Rectal smooth muscle tissue (tissue), 1 donor: ENCODE results near the gene HPCAL1.
"Not testable (repeated sequence)": the region's sequence is repeated elsewhere in the genome, so short reads cannot be mapped to it uniquely, and the experiment has no call there.

Experiments used
- H3K27ac ChIP-seq: one replicate; pipeline ENCODE4 v1.7.0; 2013; ENCODE audit warnings: low read depth, low read length, inconsistent platforms
- H3K27me3 ChIP-seq: one replicate; pipeline ENCODE4 v1.7.0; 2013; ENCODE audit warnings: low read length; ENCODE audit not compliant: control insufficient read depth, insufficient read depth
- H3K36me3 ChIP-seq: one replicate; pipeline ENCODE4 v1.7.0; 2013; ENCODE audit warnings: low read length; ENCODE audit not compliant: control insufficient read depth, insufficient read depth
- H3K4me1 ChIP-seq: one replicate; pipeline ENCODE4 v1.7.0; 2013; ENCODE audit warnings: low read length; ENCODE audit not compliant: control insufficient read depth, insufficient read depth
- H3K4me3 ChIP-seq: one replicate; pipeline ENCODE4 v1.7.0; 2013; ENCODE audit warnings: low read length
- H3K9ac ChIP-seq: one replicate; pipeline ENCODE4 v1.7.0; 2013; ENCODE audit warnings: low read length

Gene HPCAL1

DNA sequence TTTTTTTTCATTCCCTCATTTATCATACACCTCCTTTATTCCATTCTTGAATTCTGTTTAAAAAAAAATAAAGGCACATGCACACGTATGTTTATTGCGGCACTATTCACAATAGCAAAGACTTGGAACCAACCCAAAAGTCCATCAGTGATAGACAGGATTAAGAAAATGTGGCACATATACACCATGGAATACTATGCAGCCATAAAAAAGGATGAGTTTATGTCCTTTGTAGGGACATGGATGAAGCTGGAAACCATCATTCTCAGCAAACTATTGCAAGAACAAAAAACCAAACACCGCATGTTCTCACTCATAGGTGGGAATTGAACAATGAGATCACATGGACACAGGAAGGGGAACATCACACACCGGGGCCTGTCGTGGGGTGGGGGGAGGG lies 39.2 kb upstream of the HPCAL1 start:
- H3K9ac ChIP-seq, H3K27ac ChIP-seq, H3K27me3 ChIP-seq, H3K4me3 ChIP-seq, H3K36me3 ChIP-seq, H3K4me1 ChIP-seq: not testable (repeated sequence)

DNA sequence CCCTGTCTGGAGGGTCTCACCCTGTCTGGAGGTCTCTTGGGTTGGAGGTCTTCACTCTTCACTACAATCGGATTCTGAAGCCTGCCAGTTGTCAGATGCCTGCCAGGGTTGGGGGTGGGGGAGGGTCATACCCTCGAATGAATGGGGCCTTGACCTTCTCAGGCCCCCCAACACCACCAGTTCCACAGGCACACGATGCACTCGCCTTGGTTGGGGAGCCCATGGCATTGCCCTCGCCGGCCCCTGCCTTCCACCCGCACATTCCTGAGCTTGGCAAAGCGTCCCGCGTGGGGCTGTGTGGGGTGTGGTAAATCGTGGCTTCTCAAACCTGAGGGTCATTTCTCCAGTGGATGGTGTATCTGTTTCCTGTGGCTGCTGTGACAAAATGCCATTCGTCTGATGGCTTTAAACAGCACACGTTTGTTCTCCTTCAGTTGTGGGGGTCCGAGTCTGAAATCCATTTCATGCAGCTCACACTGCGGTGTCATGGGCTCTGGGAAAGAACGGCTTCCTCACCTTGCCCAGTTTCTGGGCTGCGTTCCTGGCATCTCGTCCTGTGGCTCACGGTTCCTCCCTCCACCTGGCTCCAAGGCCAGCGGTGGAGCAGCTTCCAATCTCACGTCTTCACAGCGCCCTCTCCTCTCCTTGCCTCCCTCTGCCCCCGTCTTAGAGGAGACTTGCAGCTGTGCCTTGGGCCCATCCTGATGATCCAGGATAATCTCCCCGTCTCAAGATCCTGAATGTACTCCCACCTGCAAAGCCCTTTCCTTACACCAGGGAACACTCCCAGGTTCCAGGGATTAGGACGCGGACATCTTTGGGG lies 38.0 kb upstream of the HPCAL1 start:
- H3K27ac ChIP-seq = no peak overlapping the region
- H3K4me3 ChIP-seq = no peak overlapping the region
- no peak overlapping the region for H3K9ac ChIP-seq
- H3K27me3 ChIP-seq = no peaks in the 10 kb centered on the region
- H3K36me3 ChIP-seq = no peaks in the 10 kb centered on the region
- no peaks in the 10 kb centered on the region for H3K4me1 ChIP-seq

DNA sequence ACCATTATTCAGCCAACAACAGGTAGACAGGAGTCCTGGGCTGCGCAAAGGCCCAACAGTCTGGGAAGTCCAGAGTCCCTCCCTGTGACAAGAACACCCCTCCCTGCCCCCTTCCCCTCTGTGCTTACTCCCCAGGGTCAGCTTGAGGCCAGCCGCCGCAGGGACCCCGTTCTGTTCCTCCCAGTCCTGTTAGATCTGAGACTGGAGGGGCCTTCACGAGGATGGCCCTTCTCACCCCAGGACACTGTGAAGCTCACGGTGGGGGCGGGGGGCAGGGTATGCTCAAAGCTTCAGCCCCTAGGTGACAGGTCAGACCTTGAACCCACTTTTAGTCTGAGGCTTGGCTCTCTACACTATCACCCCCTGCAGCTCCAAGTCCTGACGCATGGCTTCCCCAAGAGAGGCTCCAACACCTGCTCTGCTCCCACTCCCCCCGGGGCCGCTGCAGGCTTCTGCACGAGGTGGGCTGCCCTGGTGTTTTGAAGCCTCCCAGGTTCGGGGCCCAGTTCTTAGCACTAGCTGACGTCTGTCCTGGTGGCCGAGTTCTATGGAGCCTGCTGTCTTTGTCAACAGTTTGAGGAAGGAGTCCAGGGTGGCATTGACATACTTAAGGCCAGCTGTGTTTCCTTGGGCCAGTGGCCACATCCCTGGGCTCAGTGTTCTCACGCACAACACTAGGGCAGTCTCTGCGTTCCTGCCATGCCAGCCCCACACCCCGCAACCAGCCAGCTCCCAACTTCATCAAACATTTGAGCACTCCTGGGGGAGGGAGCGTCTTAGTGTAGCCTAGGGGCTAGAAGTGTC lies 37.2 kb upstream of the HPCAL1 start:
- H3K27me3 ChIP-seq = no peaks in the 10 kb centered on the region
- no peak overlapping the region for H3K9ac ChIP-seq
- no peaks in the 10 kb centered on the region for H3K36me3 ChIP-seq
- no peak overlapping the region for H3K27ac ChIP-seq
- no peaks in the 10 kb centered on the region for H3K4me1 ChIP-seq
- H3K4me3 ChIP-seq = no peak overlapping the region

DNA sequence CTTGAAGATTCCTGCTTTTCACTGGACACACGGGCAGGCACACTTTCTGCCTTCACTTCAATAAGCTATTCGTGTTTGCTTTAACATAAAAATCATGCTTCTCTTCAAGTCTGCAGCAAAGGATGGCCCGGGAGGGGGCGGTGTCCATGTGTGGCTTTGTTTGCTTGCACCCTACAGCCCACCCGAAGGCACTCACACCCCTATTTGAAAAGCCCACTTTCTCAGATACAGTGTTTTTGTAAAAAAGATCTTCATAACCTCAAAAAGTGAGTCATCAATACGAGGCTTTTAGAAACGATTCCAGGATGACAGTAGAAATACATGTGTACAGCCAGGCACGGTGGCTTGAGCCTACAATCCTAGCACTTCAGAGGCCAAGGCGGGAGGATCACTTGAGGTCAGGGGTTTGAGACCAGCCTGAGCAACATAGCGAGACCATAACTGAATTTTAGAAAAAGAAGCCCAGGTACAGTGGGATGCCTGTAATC lies 36.5 kb upstream of the HPCAL1 start:
- Histone ChIP-seq H3K27me3 (no peaks in the 10 kb centered on the region), H3K27ac (no peak overlapping the region), H3K4me1 (no peaks in the 10 kb centered on the region), H3K4me3 (no peak overlapping the region), H3K9ac (no peak overlapping the region), H3K36me3 (no peaks in the 10 kb centered on the region)

DNA sequence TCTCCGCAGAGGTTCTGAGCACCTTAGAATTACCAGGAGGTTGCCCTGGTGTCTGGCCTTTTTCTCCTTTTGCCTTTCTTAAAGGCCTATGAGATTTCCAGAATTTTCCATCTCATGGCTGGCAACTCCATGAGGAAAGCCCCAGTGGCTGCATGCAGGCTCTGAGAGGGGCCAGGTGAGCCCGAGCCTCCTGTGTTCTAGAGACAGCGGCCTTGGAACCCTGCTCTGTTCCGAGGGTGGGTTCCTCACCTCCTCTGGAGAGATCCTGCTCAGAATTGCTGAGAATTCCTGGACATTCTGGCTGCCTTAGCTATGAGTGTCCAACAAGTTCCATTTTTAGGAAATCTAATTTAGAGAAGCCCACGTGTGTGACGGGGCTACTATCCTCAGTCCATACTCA lies 35.7 kb upstream of the HPCAL1 start:
- Histone ChIP-seq H3K27me3 (no peaks in the 10 kb centered on the region), H3K9ac (no peak overlapping the region), H3K36me3 (no peaks in the 10 kb centered on the region), H3K4me3 (no peak overlapping the region), H3K27ac (no peak overlapping the region), H3K4me1 (no peaks in the 10 kb centered on the region)

DNA sequence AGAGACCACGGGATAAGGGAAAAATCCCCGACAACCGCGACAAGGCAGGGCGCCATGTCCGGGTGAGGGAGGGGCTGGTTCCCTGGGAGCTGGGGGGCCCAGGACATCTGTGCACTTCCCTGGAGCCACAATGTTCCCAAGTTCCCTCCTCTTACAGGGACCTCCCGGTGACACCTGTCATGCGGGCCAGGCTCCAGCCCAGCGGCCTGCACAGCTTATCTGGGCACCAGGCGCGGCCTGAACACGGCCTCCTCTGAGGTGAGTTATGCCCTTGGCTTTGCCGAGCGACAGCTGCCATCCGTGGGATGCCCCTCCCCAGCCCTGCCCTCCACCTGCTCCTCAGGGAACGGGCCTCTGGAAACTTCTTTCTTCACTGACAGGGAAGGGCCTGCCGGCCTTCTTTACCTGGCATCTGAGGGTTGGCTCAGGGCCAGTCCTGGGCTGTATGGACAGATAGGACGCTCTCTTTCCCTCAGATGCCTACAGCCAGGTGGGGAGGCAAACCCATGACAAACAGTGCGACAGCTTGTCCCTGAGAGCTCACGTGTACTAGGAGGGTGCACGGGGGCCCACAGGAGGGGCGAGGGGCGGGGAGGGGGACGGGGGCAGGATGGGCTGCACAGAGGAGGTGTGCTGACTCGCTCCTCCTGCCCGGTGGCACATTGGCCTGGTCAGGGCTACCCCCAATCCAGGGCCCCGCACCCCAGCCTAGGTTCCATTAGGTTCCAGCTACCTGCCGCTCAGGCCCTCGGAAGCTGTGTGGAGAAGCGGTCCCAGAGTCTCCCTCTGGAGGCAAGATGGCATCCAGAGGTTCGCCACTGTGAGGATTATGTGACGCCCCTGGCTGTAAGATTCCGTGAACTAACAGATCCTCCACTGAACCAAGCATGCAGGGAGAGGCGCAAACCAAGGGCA lies 34.9 kb upstream of the HPCAL1 start:
- H3K4me3 ChIP-seq = no peak overlapping the region
- H3K27ac ChIP-seq = no peak overlapping the region
- no peaks in the 10 kb centered on the region for H3K27me3 ChIP-seq
- no peak overlapping the region for H3K9ac ChIP-seq
- H3K4me1 ChIP-seq = no peaks in the 10 kb centered on the region
- H3K36me3 ChIP-seq = no peaks in the 10 kb centered on the region

DNA sequence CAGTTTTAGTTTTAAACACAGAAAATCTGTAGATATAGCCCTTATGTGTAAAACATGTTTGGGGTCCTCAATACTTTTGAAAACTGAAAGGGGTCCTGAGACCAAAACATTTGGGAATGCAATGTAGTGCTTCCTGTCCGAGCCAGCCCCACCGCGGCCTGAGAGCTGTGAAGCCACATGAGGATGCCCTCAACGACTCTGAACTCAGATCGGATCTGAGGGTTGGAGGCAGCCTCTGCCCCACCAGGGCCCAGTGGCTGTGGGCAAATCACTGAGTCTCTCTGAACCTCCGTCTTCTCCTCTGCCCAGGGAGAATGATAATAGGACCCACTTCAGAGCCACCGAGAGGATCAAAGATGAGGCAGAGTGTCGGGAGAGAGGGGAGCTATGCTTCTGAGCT lies 33.4 kb upstream of the HPCAL1 start:
- Histone ChIP-seq H3K36me3 (no peaks in the 10 kb centered on the region), H3K27me3 (no peaks in the 10 kb centered on the region), H3K27ac (no peak overlapping the region), H3K4me3 (no peak overlapping the region), H3K9ac (no peak overlapping the region), H3K4me1 (no peaks in the 10 kb centered on the region)

DNA sequence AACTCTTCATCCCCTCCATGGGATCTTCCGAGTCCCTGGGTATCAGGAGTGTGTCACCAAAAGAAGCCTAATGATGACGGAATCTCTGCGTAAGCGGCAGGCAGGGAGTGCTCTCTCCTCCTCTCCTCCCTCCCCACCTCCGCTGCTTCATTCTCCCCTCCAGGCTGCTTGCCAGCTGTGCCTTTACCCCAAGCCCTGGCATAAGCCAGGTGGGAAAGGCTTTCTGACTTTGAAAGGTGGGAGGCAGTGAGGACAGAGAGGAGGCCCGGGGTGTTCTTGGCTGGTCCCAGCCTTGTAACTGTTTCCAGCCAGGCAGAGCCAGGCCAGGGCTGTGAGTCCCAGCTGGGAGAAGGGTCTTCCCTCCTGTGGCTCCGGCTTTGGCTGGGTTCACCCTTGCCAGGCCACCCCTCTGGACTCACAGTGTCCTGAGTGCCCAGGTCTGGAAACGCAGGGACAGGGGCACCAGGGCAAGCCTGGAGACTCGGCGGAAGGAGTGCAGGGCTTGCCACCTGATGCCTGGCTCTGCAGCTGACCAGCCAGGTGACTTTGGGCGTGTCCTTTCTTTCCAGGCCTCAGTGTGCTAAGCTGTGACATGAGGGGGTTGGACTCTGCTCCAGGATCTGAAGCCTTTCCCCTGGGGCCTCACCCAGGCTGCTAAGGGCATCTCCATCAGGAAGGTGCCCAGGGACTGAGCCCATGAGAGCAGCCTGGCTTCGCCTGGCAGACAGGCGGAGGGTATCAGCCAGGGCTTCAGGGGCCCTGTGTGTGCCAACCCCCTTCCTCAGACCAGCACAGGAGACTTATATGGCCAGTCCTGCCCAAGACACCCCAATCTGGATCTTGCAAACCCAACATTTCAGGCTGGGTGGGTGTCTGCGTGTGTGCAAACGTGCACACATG lies 32.7 kb upstream of the HPCAL1 start:
- no peaks in the 10 kb centered on the region for H3K27me3 ChIP-seq
- H3K4me3 ChIP-seq = no peak overlapping the region
- no peak overlapping the region for H3K9ac ChIP-seq
- H3K36me3 ChIP-seq = no peaks in the 10 kb centered on the region
- H3K27ac ChIP-seq = no peak overlapping the region
- H3K4me1 ChIP-seq = no peaks in the 10 kb centered on the region

DNA sequence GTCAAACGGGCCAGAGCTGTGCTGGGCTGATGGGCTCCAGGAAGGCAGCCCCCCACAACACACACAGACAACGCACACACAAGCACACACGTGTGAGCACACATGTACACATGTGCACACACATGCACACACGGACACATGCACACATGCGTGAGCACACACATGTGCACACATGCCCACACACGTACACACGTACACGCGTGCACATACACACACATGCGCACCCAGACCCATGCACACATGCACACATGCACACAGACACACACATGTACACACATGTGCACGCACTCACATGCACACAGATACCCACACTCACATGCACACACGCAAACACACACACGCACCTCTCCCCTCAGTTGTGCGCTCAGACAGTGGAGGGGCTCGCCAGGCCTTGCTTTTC lies 31.2 kb upstream of the HPCAL1 start:
- H3K36me3 ChIP-seq = no peaks in the 10 kb centered on the region
- no peak overlapping the region for H3K4me3 ChIP-seq
- H3K27ac ChIP-seq = no peak overlapping the region

DNA sequence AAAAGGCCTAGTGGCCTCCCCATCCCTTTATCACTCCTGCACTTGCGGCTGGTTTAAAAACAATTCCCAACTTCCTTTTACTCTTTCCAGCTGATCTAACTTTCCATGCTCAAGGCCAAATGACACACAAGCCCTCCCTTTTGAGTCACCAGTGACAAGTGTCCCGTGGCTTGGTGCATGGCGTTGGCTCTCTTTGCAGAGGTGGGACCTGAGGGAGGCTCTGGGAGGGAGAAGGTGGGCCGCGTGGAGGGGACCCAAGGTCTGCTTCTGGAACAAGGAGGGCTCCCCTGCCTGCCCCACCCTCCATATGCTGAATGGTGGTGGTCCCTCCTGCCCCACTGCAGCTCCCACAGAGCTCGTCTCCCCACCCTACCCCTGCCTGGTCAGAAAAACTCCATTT lies 30.8 kb upstream of the HPCAL1 start:
- Histone ChIP-seq H3K9ac (no peak overlapping the region), H3K4me1 (no peaks in the 10 kb centered on the region), H3K27me3 (no peaks in the 10 kb centered on the region), H3K36me3 (no peaks in the 10 kb centered on the region), H3K4me3 (no peak overlapping the region), H3K27ac (no peak overlapping the region)

More for the DNA sequence above, 31.2 kb upstream of the HPCAL1 start:
- Histone ChIP-seq H3K27me3 (no peaks in the 10 kb centered on the region), H3K9ac (no peak overlapping the region), H3K4me1 (no peaks in the 10 kb centered on the region)

DNA sequence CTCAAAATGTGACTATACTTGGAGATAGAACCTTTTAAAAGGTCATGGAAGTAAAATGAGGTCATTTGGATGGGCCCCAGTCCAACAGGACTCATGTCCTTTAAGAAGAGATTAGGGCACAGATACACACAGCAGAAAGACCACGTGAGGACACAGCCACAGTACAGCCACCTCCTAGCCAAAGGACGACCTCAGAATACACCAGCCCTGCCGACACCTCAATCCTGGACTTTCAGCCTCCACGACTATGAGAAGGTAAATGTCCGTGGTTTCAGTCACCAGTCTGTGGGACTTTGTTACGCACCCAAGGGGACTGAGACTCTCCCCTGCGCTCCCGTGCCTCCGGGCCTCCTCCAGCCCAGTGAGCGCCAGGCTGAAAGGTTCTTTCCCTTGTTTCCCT lies 30.2 kb upstream of the HPCAL1 start:
- Histone ChIP-seq H3K4me3 (no peak overlapping the region), H3K36me3 (no peaks in the 10 kb centered on the region), H3K4me1 (no peaks in the 10 kb centered on the region), H3K27ac (no peak overlapping the region), H3K27me3 (no peaks in the 10 kb centered on the region), H3K9ac (no peak overlapping the region)
